ENCODE measurements around the gene NUP93. TPM values are rescaled to one million over a fixed set of nuclear protein-coding genes. Genes with fewer than 3 reads are reported as not detected.
"Not testable (repeated sequence)": the region's sequence is repeated elsewhere in the genome, so short reads cannot be mapped to it uniquely, and the experiment has no call there.

NUP93 gene
- total RNA-seq, 1 donor from 2014 or later, result 152 TPM

DNA sequence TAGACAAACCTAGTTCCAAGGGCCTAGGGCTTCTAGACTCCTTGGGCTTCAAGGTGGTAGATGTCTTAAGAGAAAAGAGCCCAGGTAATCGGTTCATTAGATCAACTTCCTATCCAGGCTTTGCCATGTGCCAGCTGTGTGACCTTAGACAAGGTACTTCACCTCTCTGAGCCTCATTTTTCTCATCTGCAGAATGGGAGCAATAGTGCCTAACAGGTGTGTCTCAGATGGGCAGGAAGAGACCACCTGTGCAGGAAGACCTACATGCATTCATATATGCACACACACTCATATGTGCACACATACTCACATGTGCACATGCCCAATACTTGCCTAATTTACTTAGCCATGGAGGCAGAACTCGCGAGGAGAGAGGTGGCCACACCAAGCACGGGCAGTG, 150.8 kb downstream of the NUP93 start:
- Mint-ChIP-seq H3K9me3 (no peaks in the 10 kb centered on the region), H3K36me3 (ENCODE audit: low read depth) (no peaks in the 10 kb centered on the region), H3K27ac (no peak overlapping the region), H3K4me3 (no peak overlapping the region), H3K27me3 (ENCODE audit: insufficient read depth) (peaks cover 3% of the 10 kb centered on the region), H3K4me1 (ENCODE audit: low read depth) (no peaks in the 10 kb centered on the region)
- no peak for DNase-seq (ENCODE audit: low spot score)
- intact Hi-C loops (cut with micrococcal nuclease), result no loop called here

DNA sequence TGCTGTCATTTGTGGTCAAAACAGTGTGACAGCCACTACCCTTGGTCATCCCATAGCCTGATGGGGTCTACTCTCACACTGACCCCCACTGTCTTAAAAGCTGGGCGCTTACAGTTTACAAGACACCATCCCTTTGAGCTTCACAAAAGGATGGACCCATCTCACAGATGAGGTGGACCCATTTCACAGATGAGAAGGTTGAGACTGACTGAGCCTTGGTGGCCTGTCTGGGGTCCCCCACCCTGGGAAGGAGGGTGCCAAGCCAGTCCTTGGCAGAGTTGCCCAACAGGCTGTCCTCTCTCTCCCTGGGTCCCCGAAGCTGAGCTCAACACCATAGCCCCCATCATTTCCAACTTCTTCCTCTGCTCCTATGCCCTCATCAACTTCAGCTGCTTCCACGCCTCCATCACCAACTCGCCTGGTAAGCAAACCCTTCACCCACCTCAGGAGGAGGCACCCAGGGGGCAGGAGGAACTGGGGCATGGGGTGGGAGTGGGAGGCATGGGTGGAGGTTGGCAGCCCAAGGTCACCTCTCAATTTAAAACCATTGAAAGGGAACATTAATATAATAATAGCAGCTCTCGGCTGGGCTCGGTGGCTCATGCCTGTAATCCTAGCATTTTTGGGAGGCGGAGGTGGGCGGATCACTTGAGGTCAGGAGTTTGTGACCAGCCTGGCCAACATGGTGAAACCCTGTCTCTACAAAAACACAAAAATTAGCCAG, 152.3 kb downstream of the NUP93 start:
- no peak for DNase-seq (ENCODE audit: low spot score)
- intact Hi-C loops (cut with micrococcal nuclease), result no loop called here
- Mint-ChIP-seq H3K4me1 (ENCODE audit: low read depth) (no peaks in the 10 kb centered on the region), H3K9me3 (no peaks in the 10 kb centered on the region), H3K4me3 (no peak overlapping the region), H3K27me3 (ENCODE audit: insufficient read depth) (peaks cover 2% of the 10 kb centered on the region), H3K36me3 (ENCODE audit: low read depth) (no peaks in the 10 kb centered on the region), H3K27ac (no peak overlapping the region)

GRCh38 chr16:56883586-56883985, 153.7 kb downstream of the NUP93 start:
- no peaks in the 10 kb centered on the region for H3K4me1 Mint-ChIP-seq (ENCODE audit: low read depth)
- no peaks in the 10 kb centered on the region for H3K9me3 Mint-ChIP-seq
- intact Hi-C loops (cut with micrococcal nuclease), result no loop called here
- no peaks in the 10 kb centered on the region for H3K27me3 Mint-ChIP-seq (ENCODE audit: insufficient read depth)
- H3K36me3 Mint-ChIP-seq (ENCODE audit: low read depth), result no peaks in the 10 kb centered on the region
- DNase-seq (ENCODE audit: low spot score), result no peak
- no peak overlapping the region for H3K4me3 Mint-ChIP-seq
- no peak overlapping the region for H3K27ac Mint-ChIP-seq

- Mint-ChIP-seq H3K4me3 (no peak overlapping the region), H3K9me3 (no peaks in the 10 kb centered on the region), H3K27me3 (ENCODE audit: insufficient read depth) (no peaks in the 10 kb centered on the region), H3K4me1 (ENCODE audit: low read depth) (no peaks in the 10 kb centered on the region), H3K36me3 (ENCODE audit: low read depth) (no peaks in the 10 kb centered on the region), H3K27ac (no peak overlapping the region)
- intact Hi-C loops (cut with micrococcal nuclease), result no loop called here
- DNase-seq (ENCODE audit: low spot score), result no peak
These were observed 154.2 kb downstream of the NUP93 start for GRCh38 chr16:56884026-56884582.

- not testable (repeated sequence) for H3K4me1 Mint-ChIP-seq (ENCODE audit: low read depth); H3K4me3 Mint-ChIP-seq
These were observed 155.0 kb downstream of the NUP93 start for GRCh38 chr16:56884929-56885328.

DNA sequence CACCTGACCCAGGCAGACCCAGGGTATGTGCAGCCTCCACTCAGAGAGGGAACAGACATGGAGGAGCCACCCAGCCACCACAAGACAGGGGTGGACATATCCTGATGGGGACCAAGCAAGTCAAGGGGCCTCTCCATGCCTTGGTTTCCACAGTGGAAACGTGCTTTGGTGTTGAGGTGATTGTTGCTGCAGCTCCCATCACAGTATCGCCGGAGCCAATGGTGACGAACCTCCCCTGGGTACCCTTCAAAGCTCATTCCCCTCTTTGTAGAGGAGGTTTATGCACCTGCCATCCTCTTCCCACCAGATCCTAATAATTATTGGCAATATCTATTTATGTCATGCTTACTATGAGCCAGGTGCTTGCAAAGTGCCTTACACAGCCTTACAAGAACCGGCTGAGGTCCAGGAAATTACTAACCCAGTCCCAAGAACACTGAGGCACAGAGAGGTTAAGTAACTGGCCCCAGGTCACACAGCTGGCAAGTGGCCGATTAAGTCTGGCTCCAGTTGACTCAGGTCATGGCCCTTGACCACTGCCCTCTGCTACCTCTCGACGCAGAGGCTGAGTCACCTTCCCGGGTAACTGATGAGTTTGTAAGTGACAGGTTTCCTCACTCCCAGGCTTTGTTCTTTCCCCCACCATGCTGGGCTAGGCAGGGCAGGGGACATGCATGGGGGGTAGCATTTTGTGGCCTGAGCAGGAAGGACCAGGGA, 155.7 kb downstream of the NUP93 start:
- Mint-ChIP-seq H3K27me3 (ENCODE audit: insufficient read depth) (peaks cover 2% of the 10 kb centered on the region), H3K27ac (no peak overlapping the region), H3K4me3 (no peak overlapping the region), H3K36me3 (ENCODE audit: low read depth) (no peaks in the 10 kb centered on the region), H3K9me3 (no peaks in the 10 kb centered on the region), H3K4me1 (ENCODE audit: low read depth) (no peaks in the 10 kb centered on the region)
- DNase-seq (ENCODE audit: low spot score), result no peak
- intact Hi-C loops (cut with micrococcal nuclease), result no loop called here

More at GRCh38 chr16:56884929-56885328, 155.0 kb downstream of the NUP93 start:
- H3K27me3 Mint-ChIP-seq (ENCODE audit: insufficient read depth); H3K9me3 Mint-ChIP-seq; DNase-seq (ENCODE audit: low spot score); intact Hi-C loops (cut with micrococcal nuclease); H3K36me3 Mint-ChIP-seq (ENCODE audit: low read depth); H3K27ac Mint-ChIP-seq: not testable (repeated sequence)

GRCh38 chr16:56886296-56886695, 156.4 kb downstream of the NUP93 start:
- Mint-ChIP-seq H3K9me3 (no peaks in the 10 kb centered on the region), H3K36me3 (ENCODE audit: low read depth) (no peaks in the 10 kb centered on the region), H3K27ac (no peak overlapping the region), H3K4me1 (ENCODE audit: low read depth) (no peaks in the 10 kb centered on the region), H3K4me3 (no peak overlapping the region), H3K27me3 (ENCODE audit: insufficient read depth) (peaks cover 2% of the 10 kb centered on the region)
- intact Hi-C loops (cut with micrococcal nuclease), result no loop called here
- DNase-seq (ENCODE audit: low spot score), result no peak

DNA sequence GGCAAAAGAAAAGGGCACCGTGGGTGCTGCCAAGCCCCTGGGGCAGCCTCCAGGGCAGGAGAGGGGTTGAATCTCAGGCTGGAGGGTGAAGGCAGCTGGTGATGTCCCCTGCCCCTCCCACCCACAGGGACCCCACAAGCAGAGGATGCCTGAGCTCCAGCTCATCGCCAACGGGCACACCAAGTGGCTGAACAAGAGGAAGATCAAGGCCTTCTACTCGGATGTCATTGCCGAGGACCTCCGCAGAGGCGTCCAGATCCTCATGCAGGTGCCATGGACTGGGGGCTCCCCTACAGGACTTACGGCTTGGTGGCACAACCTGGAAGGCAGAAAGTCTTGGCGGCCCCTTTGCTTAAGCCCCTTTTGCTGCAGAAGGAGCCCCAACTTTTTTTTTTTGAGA, 156.9 kb downstream of the NUP93 start:
- Mint-ChIP-seq H3K36me3 (ENCODE audit: low read depth) (no peaks in the 10 kb centered on the region), H3K27ac (no peak overlapping the region), H3K4me1 (ENCODE audit: low read depth) (no peaks in the 10 kb centered on the region), H3K27me3 (ENCODE audit: insufficient read depth) (peaks cover 2% of the 10 kb centered on the region), H3K9me3 (no peaks in the 10 kb centered on the region), H3K4me3 (no peak overlapping the region)
- DNase-seq (ENCODE audit: low spot score), result no peak
- intact Hi-C loops (cut with micrococcal nuclease), result no loop called here

- H3K4me3 Mint-ChIP-seq, result no peak overlapping the region
- H3K9me3 Mint-ChIP-seq, result no peaks in the 10 kb centered on the region
- H3K36me3 Mint-ChIP-seq (ENCODE audit: low read depth), result no peaks in the 10 kb centered on the region
- no peaks in the 10 kb centered on the region for H3K4me1 Mint-ChIP-seq (ENCODE audit: low read depth)
- no peak overlapping the region for H3K27ac Mint-ChIP-seq
- intact Hi-C loops (cut with micrococcal nuclease), result no loop called here
- H3K27me3 Mint-ChIP-seq (ENCODE audit: insufficient read depth), result peaks cover 2% of the 10 kb centered on the region
- DNase-seq (ENCODE audit: low spot score), result no peak
These were observed 158.9 kb downstream of the NUP93 start for GRCh38 chr16:56888806-56889205.

DNA sequence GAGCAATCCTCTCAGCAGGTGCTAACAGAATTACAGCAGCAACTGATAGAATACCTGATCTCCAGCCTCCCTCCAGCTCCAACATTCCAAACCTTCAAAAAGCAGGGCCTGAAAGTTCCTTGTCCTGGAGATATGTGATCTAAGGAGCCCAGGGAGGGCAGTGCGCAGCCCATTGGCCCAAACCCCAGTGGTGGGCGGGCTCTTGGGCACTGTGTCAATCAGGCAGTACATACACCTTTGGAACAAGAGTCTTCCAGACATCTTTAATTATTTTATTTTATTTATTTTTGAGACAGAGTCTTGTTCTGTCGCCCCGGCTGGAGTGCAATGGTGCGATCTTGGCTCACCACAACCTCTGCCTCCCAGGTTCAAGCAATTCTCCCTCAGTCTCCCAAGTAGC, 159.3 kb downstream of the NUP93 start:
- Mint-ChIP-seq H3K36me3 (ENCODE audit: low read depth) (no peaks in the 10 kb centered on the region), H3K4me1 (ENCODE audit: low read depth) (no peaks in the 10 kb centered on the region), H3K27ac (no peak overlapping the region), H3K9me3 (no peaks in the 10 kb centered on the region), H3K27me3 (ENCODE audit: insufficient read depth) (peaks cover 2% of the 10 kb centered on the region), H3K4me3 (no peak overlapping the region)
- intact Hi-C loops (cut with micrococcal nuclease), result no loop called here
- no peak for DNase-seq (ENCODE audit: low spot score)

DNA sequence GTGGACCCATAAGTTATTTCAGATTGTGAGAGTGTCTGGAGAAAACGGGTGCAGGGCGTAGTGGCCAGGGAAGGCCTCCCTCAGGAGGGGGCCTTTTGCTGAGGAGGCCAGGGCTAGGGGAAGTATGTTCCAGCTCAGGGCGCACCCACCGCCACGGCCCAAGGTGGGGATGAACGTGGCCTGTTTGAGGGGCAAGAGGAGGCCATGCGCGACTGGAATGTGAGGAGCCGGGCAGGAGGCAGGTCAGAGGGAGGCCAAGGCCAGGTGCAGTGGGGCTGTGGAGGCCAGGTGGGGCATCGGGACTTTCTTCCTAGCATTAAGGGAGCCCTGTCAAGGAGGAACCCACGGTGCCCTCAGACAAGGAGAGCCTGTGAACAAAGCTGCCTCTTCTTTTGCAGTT, 161.8 kb downstream of the NUP93 start:
- H3K4me3 Mint-ChIP-seq, result no peak overlapping the region
- peaks cover 6% of the 10 kb centered on the region for H3K27me3 Mint-ChIP-seq (ENCODE audit: insufficient read depth)
- intact Hi-C loops (cut with micrococcal nuclease), result no loop called here
- no peaks in the 10 kb centered on the region for H3K4me1 Mint-ChIP-seq (ENCODE audit: low read depth)
- H3K9me3 Mint-ChIP-seq, result no peaks in the 10 kb centered on the region
- H3K27ac Mint-ChIP-seq, result no peak overlapping the region
- no peak for DNase-seq (ENCODE audit: low spot score)
- H3K36me3 Mint-ChIP-seq (ENCODE audit: low read depth), result no peaks in the 10 kb centered on the region

DNA sequence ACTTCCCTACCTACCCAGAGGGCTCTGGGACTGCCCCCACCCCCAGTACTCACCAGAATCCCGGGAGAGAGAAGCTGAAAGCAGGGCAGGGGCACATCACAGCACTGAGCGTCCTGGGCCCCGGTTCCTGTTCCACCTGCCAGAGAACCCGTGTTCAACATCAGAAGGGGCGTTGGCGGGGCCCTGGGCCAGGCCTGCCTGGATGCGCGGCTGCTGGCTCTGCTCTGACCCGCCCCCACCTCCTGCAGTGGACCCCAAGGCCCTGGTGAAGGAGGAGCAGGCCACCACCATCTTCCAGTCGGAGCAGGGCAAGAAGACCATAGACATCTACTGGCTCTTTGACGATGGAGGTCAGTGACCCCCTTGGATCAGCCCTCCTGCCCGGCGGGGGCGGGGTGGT, 162.8 kb downstream of the NUP93 start:
- Mint-ChIP-seq H3K9me3 (no peaks in the 10 kb centered on the region), H3K36me3 (ENCODE audit: low read depth) (no peaks in the 10 kb centered on the region), H3K4me3 (no peak overlapping the region), H3K27me3 (ENCODE audit: insufficient read depth) (peaks cover 6% of the 10 kb centered on the region), H3K4me1 (ENCODE audit: low read depth) (no peaks in the 10 kb centered on the region), H3K27ac (no peak overlapping the region)
- intact Hi-C loops (cut with micrococcal nuclease), result no loop called here
- DNase-seq (ENCODE audit: low spot score), result no peak

DNA sequence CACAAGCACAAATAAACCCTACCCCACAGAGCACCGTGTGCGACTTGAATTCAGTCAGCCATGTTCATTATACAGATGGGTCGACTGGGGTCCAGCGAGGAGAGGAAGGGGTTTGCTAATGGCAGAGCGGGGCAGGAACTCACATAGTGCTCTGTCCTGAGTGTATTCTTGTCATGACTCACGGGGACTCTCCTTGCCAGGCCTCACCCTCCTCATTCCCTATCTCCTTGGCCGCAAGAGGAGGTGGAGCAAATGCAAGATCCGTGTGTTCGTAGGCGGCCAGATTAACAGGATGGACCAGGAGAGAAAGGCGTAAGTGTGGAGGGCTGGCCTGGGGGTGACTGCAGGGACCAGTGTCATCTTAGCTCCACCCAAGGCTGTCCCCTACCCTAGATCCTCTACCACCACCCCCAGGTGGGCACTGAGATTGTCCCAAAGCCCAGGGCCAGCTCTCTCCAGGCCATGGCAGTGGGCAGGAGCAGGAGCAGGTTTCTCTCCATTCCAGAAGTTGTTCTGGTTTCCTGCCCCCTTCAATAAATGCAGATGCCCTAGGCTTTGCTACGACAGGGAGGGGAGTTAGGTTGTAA, 164.5 kb downstream of the NUP93 start:
- Mint-ChIP-seq H3K27ac (no peak overlapping the region), H3K27me3 (ENCODE audit: insufficient read depth) (peaks cover 8% of the 10 kb centered on the region), H3K36me3 (ENCODE audit: low read depth) (no peaks in the 10 kb centered on the region), H3K4me3 (no peak overlapping the region), H3K4me1 (ENCODE audit: low read depth) (peaks cover 11% of the 10 kb centered on the region), H3K9me3 (no peaks in the 10 kb centered on the region)
- intact Hi-C loops (cut with micrococcal nuclease), result no loop called here
- DNase-seq (ENCODE audit: low spot score), result no peak
